ENCODE data around the gene SLC25A33.

Gene SLC25A33

DNA sequence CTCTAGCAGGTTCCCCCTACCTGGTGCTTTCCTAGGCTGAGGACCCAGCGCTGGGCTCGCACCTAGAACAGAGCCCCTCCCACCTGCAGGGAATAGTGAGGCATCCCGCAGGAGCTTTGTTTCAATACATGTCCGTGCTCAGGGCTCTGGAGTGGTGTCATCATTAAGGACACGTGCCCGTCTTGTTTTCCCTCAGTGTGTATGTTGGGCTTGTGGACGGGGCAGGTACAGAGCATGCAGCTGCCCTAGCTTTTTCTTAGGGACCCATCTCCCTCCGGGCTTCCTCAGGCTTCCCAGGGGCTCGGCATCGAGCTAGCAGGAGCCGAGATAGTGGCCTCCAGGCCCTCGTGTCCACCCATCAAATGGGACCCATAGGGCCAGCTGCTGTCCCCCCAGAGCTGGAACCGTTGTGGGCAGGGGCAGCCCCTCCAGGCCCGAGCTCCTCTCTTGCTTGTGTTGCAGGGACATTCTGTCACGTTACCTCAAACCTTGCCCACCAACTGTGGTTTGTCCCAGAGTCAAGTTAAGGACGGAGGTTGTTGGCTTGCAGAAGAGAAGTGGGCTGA lies 53.3 kb downstream of the SLC25A33 start:
- Histone ChIP-seq H3K36me3 (ENCODE audit: control insufficient read depth in 1 of 2, insufficient read depth in 2 of 2, low read depth in 1 of 2, low read length in 2 of 2) (peaks cover 10 to 23% of the 10 kb centered on the region in 2 experiments), H2BK12ac (ENCODE audit: low read length in 2 of 2) (peak overlapping the region; percentile 60 to 85), H3K4ac (ENCODE audit: low read depth in 1 of 2, low read length in 2 of 2) (peak overlapping the region in 1 of 2 experiments; percentile 20), H2BK15ac (ENCODE audit: low read depth, poor library complexity, severe bottlenecking) (no peak overlapping the region), H3K9ac (ENCODE audit: low read length) (no peak overlapping the region), H4K91ac (ENCODE audit: low read length) (peak overlapping the region; percentile 72), H2BK5ac (ENCODE audit: low read depth, low read length, poor library complexity, severe bottlenecking) (no peak overlapping the region), H3K14ac (ENCODE audit: low read length in 2 of 2) (peak overlapping the region in 1 of 2 experiments; percentile 29), H4K8ac (ENCODE audit: low read length) (no peak overlapping the region), H3K9me3 (ENCODE audit: control insufficient read depth, low read length) (no peaks in the 10 kb centered on the region), H3K4me2 (ENCODE audit: low read length, poor library complexity, severe bottlenecking) (no peak overlapping the region), H3K79me1 (replicated peaks; ENCODE audit: low read length, poor library complexity, severe bottlenecking) (peaks cover 37% of the 10 kb centered on the region), H2AK5ac (ENCODE audit: low read length, severe bottlenecking) (no peak overlapping the region), H3K18ac (ENCODE audit: low read depth in 1 of 2, low read length in 2 of 2) (no peak overlapping the region), H3K4me3 (ENCODE audit: insufficient read depth in 1 of 2, low read depth in 1 of 2, low read length in 2 of 2) (no peak overlapping the region), H3K23ac (ENCODE audit: low read length in 2 of 2) (no peak overlapping the region), H3K27me3 (ENCODE audit: control insufficient read depth in 1 of 2, insufficient read depth in 1 of 2, low read length in 2 of 2) (no peaks in the 10 kb centered on the region), H2AFZ (ENCODE audit: low read depth, low read length) (no peak overlapping the region), H3K27ac (ENCODE audit: low read length, poor library complexity, severe bottlenecking) (no peak overlapping the region), H2BK120ac (ENCODE audit: low read depth, low read length) (no peak overlapping the region), H3K4me1 (ENCODE audit: control insufficient read depth, insufficient read depth, low read depth, low read length) (peaks cover 30% of the 10 kb centered on the region)
- 82% methylated on average over 15 of the region's 16 CpGs for WGBS
- no peak for DNase-seq

- Histone ChIP-seq H3K4ac (ENCODE audit: low read depth in 1 of 2, low read length in 2 of 2) (peak overlapping the region in 1 of 2 experiments; percentile 75), H2BK5ac (ENCODE audit: low read depth, low read length, poor library complexity, severe bottlenecking) (no peak overlapping the region), H2AK5ac (ENCODE audit: low read length, severe bottlenecking) (no peak overlapping the region), H3K9ac (ENCODE audit: low read length) (no peak overlapping the region), H2BK12ac (ENCODE audit: low read length in 2 of 2) (peak overlapping the region; percentile 32 to 60), H3K36me3 (ENCODE audit: control insufficient read depth in 1 of 2, insufficient read depth in 2 of 2, low read depth in 1 of 2, low read length in 2 of 2) (peaks cover 16 to 28% of the 10 kb centered on the region in 2 experiments), H4K8ac (ENCODE audit: low read length) (peak overlapping the region; percentile 74), H2BK120ac (ENCODE audit: low read depth, low read length) (peak overlapping the region; percentile 57), H4K91ac (ENCODE audit: low read length) (peak overlapping the region; percentile 72), H3K9me3 (ENCODE audit: control insufficient read depth, low read length) (no peaks in the 10 kb centered on the region), H3K27me3 (ENCODE audit: control insufficient read depth in 1 of 2, insufficient read depth in 1 of 2, low read length in 2 of 2) (no peaks in the 10 kb centered on the region), H3K4me3 (ENCODE audit: insufficient read depth in 1 of 2, low read depth in 1 of 2, low read length in 2 of 2) (no peak overlapping the region), H3K18ac (ENCODE audit: low read depth in 1 of 2, low read length in 2 of 2) (peak overlapping the region; percentile 14 to 83), H3K4me2 (ENCODE audit: low read length, poor library complexity, severe bottlenecking) (no peak overlapping the region), H3K23ac (ENCODE audit: low read length in 2 of 2) (no peak overlapping the region), H2BK15ac (ENCODE audit: low read depth, poor library complexity, severe bottlenecking) (peak overlapping the region; percentile 60), H3K14ac (ENCODE audit: low read length in 2 of 2) (peak overlapping the region in 1 of 2 experiments; percentile 5), H2AFZ (ENCODE audit: low read depth, low read length) (no peak overlapping the region), H3K79me1 (replicated peaks; ENCODE audit: low read length, poor library complexity, severe bottlenecking) (peaks cover 41% of the 10 kb centered on the region), H3K4me1 (ENCODE audit: control insufficient read depth, insufficient read depth, low read depth, low read length) (peaks cover 29% of the 10 kb centered on the region), H3K27ac (ENCODE audit: low read length, poor library complexity, severe bottlenecking) (no peak overlapping the region)
- DNase-seq, result no peak
- 87% methylated on average over 9 of the region's 9 CpGs for WGBS
Measured at GRCh38 chr1:9593147-9593491, 53.9 kb downstream of the SLC25A33 start.

DNA sequence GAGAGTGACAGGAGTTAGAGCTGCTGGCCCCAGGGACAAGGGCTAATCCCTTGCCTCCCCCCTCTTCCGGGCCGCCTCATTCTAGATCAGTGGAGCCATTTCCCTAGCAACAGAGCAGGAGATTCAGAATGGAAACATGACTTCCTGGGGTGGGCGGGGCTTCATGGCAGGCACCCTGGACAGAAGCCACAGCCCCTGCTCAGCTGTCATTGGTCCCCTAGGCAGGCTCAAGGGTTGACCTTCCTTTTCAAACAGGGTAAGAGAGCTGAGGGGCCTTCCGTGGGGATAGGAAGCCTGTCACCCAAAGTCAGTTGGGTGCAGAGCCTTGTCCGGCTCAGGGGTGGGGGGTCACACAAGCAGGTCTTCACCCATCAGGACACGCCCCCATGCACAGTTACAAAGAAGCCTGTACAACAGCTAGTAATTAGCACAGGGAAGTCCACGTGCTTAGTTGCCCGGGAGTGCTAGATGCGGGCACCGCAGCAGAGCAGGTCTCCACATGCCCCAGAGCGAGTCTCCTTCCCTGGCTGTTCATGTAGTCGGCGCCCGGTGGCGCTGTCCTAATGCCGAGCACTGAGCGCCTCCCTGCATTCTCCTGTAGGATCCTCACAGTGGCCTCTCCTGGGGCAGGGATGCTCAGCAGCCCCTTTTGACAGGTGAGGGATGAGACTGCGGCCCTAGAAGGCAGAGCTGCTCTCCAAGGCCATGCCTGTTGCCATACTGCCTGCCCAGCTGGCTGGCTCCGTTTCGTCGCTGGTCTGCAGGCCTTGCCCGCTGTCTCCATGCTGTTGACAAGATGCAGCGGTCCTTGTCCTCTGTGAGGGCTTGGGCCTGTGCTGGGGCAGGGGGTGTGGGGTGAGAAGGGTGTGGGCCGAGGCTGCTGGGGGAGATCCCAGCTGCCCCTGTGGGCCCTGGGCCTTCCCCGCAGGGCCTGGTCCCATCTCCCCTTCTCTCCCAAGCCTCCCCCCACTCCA lies 54.5 kb downstream of the SLC25A33 start:
- no peak overlapping the region for H3K9ac ChIP-seq (ENCODE audit: low read length)
- peak overlapping the region; percentile 14 to 83 for H3K18ac ChIP-seq (ENCODE audit: low read depth in 1 of 2, low read length in 2 of 2)
- WGBS, result 73% methylated on average over 23 of the region's 25 CpGs
- H2AK5ac ChIP-seq (ENCODE audit: low read length, severe bottlenecking), result no peak overlapping the region
- peak overlapping the region; percentile 57 for H2BK120ac ChIP-seq (ENCODE audit: low read depth, low read length)
- no peak overlapping the region for H3K4me3 ChIP-seq (ENCODE audit: insufficient read depth in 1 of 2, low read depth in 1 of 2, low read length in 2 of 2)
- H3K9me3 ChIP-seq (ENCODE audit: control insufficient read depth, low read length), result no peaks in the 10 kb centered on the region
- H2BK15ac ChIP-seq (ENCODE audit: low read depth, poor library complexity, severe bottlenecking), result no peak overlapping the region
- no peak overlapping the region for H3K27ac ChIP-seq (ENCODE audit: low read length, poor library complexity, severe bottlenecking)
- no peak overlapping the region for H3K23ac ChIP-seq (ENCODE audit: low read length in 2 of 2)
- H3K14ac ChIP-seq (ENCODE audit: low read length in 2 of 2), result no peak overlapping the region
- peaks cover 27% of the 10 kb centered on the region for H3K4me1 ChIP-seq (ENCODE audit: control insufficient read depth, insufficient read depth, low read depth, low read length)
- no peak overlapping the region for H3K4me2 ChIP-seq (ENCODE audit: low read length, poor library complexity, severe bottlenecking)
- H2BK5ac ChIP-seq (ENCODE audit: low read depth, low read length, poor library complexity, severe bottlenecking), result no peak overlapping the region
- H2BK12ac ChIP-seq (ENCODE audit: low read length in 2 of 2), result peak overlapping the region; percentile 37 to 60
- peaks cover 22 to 34% of the 10 kb centered on the region in 2 experiments for H3K36me3 ChIP-seq (ENCODE audit: control insufficient read depth in 1 of 2, insufficient read depth in 2 of 2, low read depth in 1 of 2, low read length in 2 of 2)
- H3K79me1 ChIP-seq (replicated peaks; ENCODE audit: low read length, poor library complexity, severe bottlenecking), result peaks cover 44% of the 10 kb centered on the region
- H2AFZ ChIP-seq (ENCODE audit: low read depth, low read length), result no peak overlapping the region
- H3K27me3 ChIP-seq (ENCODE audit: control insufficient read depth in 1 of 2, insufficient read depth in 1 of 2, low read length in 2 of 2), result no peaks in the 10 kb centered on the region
- DNase-seq, result peak; percentile 89
- H4K91ac ChIP-seq (ENCODE audit: low read length), result peak overlapping the region; percentile 72
- H4K8ac ChIP-seq (ENCODE audit: low read length), result peak overlapping the region; percentile 74
- H3K4ac ChIP-seq (ENCODE audit: low read depth in 1 of 2, low read length in 2 of 2), result no peak overlapping the region

DNA sequence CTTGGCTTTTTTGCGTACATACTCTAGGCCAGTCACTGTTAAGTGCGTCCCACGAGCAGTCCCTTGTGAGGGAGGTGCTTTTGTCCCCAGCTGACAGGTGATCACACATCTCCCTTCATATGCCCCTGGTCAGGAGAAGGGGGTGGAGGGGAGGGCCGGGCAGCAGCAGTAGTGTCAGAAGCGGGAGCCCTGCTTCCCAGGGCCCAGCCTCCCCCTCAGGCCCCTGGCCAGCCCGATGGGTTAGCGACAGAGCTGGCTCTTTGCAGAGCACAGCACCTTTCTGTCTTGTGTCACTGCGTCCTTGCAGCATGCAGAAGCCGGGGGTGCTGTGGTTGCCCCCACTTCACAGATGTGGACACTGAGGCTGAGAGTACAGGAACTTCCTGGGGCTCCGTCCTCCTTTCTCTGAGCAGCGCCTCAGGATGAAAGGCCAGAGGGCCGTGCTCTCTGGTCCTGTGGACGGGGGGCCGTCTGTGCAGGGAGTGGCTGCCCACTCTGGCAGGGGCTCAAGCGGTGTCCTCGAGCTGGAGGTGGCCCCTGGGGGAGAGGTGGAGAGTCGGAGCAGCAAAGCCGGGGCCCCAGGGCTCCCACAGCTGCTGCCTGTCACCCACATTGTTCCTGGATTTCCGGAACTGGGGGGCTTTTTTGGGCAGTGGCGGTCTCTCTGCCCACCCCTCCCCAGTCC lies 55.3 kb downstream of the SLC25A33 start:
- H4K91ac ChIP-seq (ENCODE audit: low read length), result no peak overlapping the region
- H4K8ac ChIP-seq (ENCODE audit: low read length), result peak overlapping the region; percentile 4
- no peak overlapping the region for H3K9ac ChIP-seq (ENCODE audit: low read length)
- H3K9me3 ChIP-seq (ENCODE audit: control insufficient read depth, low read length), result no peaks in the 10 kb centered on the region
- H2BK5ac ChIP-seq (ENCODE audit: low read depth, low read length, poor library complexity, severe bottlenecking), result no peak overlapping the region
- no peak for DNase-seq
- no peak overlapping the region for H3K4me2 ChIP-seq (ENCODE audit: low read length, poor library complexity, severe bottlenecking)
- H2AFZ ChIP-seq (ENCODE audit: low read depth, low read length), result no peak overlapping the region
- H3K4ac ChIP-seq (ENCODE audit: low read depth in 1 of 2, low read length in 2 of 2), result no peak overlapping the region
- H3K79me1 ChIP-seq (replicated peaks; ENCODE audit: low read length, poor library complexity, severe bottlenecking), result peaks cover 44% of the 10 kb centered on the region
- H3K4me1 ChIP-seq (ENCODE audit: control insufficient read depth, insufficient read depth, low read depth, low read length), result peaks cover 22% of the 10 kb centered on the region
- peak overlapping the region; percentile 23 for H2BK120ac ChIP-seq (ENCODE audit: low read depth, low read length)
- no peak overlapping the region for H3K27ac ChIP-seq (ENCODE audit: low read length, poor library complexity, severe bottlenecking)
- peak overlapping the region in 1 of 2 experiments; percentile 7 for H2BK12ac ChIP-seq (ENCODE audit: low read length in 2 of 2)
- H2BK15ac ChIP-seq (ENCODE audit: low read depth, poor library complexity, severe bottlenecking), result no peak overlapping the region
- no peak overlapping the region for H3K14ac ChIP-seq (ENCODE audit: low read length in 2 of 2)
- no peak overlapping the region for H3K23ac ChIP-seq (ENCODE audit: low read length in 2 of 2)
- 93% methylated on average over 18 of the region's 20 CpGs for WGBS
- H2AK5ac ChIP-seq (ENCODE audit: low read length, severe bottlenecking), result no peak overlapping the region
- H3K36me3 ChIP-seq (ENCODE audit: control insufficient read depth in 1 of 2, insufficient read depth in 2 of 2, low read depth in 1 of 2, low read length in 2 of 2), result peaks cover 22 to 36% of the 10 kb centered on the region in 2 experiments
- no peaks in the 10 kb centered on the region for H3K27me3 ChIP-seq (ENCODE audit: control insufficient read depth in 1 of 2, insufficient read depth in 1 of 2, low read length in 2 of 2)
- no peak overlapping the region for H3K18ac ChIP-seq (ENCODE audit: low read depth in 1 of 2, low read length in 2 of 2)
- H3K4me3 ChIP-seq (ENCODE audit: insufficient read depth in 1 of 2, low read depth in 1 of 2, low read length in 2 of 2), result no peak overlapping the region

Measured in mesenchymal stem cell (in vitro differentiated cells and primary cell).